ENCODE data around the gene ZBTB43. TPM values are rescaled to one million over a fixed set of nuclear protein-coding genes. Genes with fewer than 3 reads are reported as not detected.

Gene ZBTB43
- total and polyA plus RNA-seq, 2 donors, result 11.2 to 16.8 TPM

- Histone ChIP-seq H3K27ac (ENCODE audit: low read depth) (no peak overlapping the region), H3K4me3 (ENCODE audit: low read depth, low read length) (no peak overlapping the region), H3K4me1 (ENCODE audit: insufficient read depth) (no peaks in the 10 kb centered on the region), H3K36me3 (ENCODE audit: insufficient read depth) (no peaks in the 10 kb centered on the region)
- no peak for DNase-seq (ENCODE audit: extremely low spot score)
- WGBS, result 81% methylated on average over 10 of the region's 10 CpGs
Measured at GRCh38 chr9:126842977-126843799, 38.3 kb downstream of the ZBTB43 start.

GRCh38 chr9:126844085-126844484 lies 39.2 kb downstream of the ZBTB43 start:
- DNase-seq (ENCODE audit: extremely low spot score), result no peak
- no peaks in the 10 kb centered on the region for H3K4me1 ChIP-seq (ENCODE audit: insufficient read depth)
- H3K4me3 ChIP-seq (ENCODE audit: low read depth, low read length), result no peak overlapping the region
- 60% methylated on average over 5 of the region's 5 CpGs for WGBS
- no peaks in the 10 kb centered on the region for H3K36me3 ChIP-seq (ENCODE audit: insufficient read depth)
- H3K27ac ChIP-seq (ENCODE audit: low read depth), result no peak overlapping the region

GRCh38 chr9:126847051-126847450 lies 42.2 kb downstream of the ZBTB43 start:
- Histone ChIP-seq H3K4me1 (ENCODE audit: insufficient read depth) (no peaks in the 10 kb centered on the region), H3K27ac (ENCODE audit: low read depth) (no peak overlapping the region), H3K36me3 (ENCODE audit: insufficient read depth) (no peaks in the 10 kb centered on the region), H3K4me3 (ENCODE audit: low read depth, low read length) (no peak overlapping the region)
- DNase-seq (ENCODE audit: extremely low spot score), result no peak
- WGBS, result 85% methylated on average over 8 of the region's 8 CpGs

GRCh38 chr9:126849591-126850225 lies 44.9 kb downstream of the ZBTB43 start:
- Histone ChIP-seq H3K36me3 (ENCODE audit: insufficient read depth) (no peaks in the 10 kb centered on the region), H3K27ac (ENCODE audit: low read depth) (no peak overlapping the region), H3K4me1 (ENCODE audit: insufficient read depth) (no peaks in the 10 kb centered on the region), H3K4me3 (ENCODE audit: low read depth, low read length) (no peak overlapping the region)
- WGBS, result 73% methylated on average over 8 of the region's 8 CpGs
- no peak for DNase-seq (ENCODE audit: extremely low spot score)

- 72% methylated on average over 6 of the region's 6 CpGs for WGBS
- Histone ChIP-seq H3K27ac (ENCODE audit: low read depth) (no peak overlapping the region), H3K36me3 (ENCODE audit: insufficient read depth) (no peaks in the 10 kb centered on the region), H3K4me1 (ENCODE audit: insufficient read depth) (no peaks in the 10 kb centered on the region), H3K4me3 (ENCODE audit: low read depth, low read length) (no peak overlapping the region)
- DNase-seq (ENCODE audit: extremely low spot score), result no peak
Measured at GRCh38 chr9:126851286-126851880, 46.5 kb downstream of the ZBTB43 start.

- 34% methylated on average over 3 of the region's 3 CpGs for WGBS
- Histone ChIP-seq H3K4me1 (ENCODE audit: insufficient read depth) (no peaks in the 10 kb centered on the region), H3K27ac (ENCODE audit: low read depth) (no peak overlapping the region), H3K36me3 (ENCODE audit: insufficient read depth) (no peaks in the 10 kb centered on the region), H3K4me3 (ENCODE audit: low read depth, low read length) (no peak overlapping the region)
- no peak for DNase-seq (ENCODE audit: extremely low spot score)
Measured at GRCh38 chr9:126852086-126852688, 47.3 kb downstream of the ZBTB43 start.

- Histone ChIP-seq H3K4me3 (ENCODE audit: low read depth, low read length) (no peak overlapping the region), H3K27ac (ENCODE audit: low read depth) (no peak overlapping the region), H3K36me3 (ENCODE audit: insufficient read depth) (no peaks in the 10 kb centered on the region), H3K4me1 (ENCODE audit: insufficient read depth) (no peaks in the 10 kb centered on the region)
- 75% methylated on average over 5 of the region's 5 CpGs for WGBS
- no peak for DNase-seq (ENCODE audit: extremely low spot score)
Measured at GRCh38 chr9:126853667-126854066, 48.8 kb downstream of the ZBTB43 start.

- H3K4me3 ChIP-seq (ENCODE audit: low read depth, low read length), result no peak overlapping the region
- WGBS, result 41% methylated on average over 7 of the region's 7 CpGs
- no peaks in the 10 kb centered on the region for H3K4me1 ChIP-seq (ENCODE audit: insufficient read depth)
- H3K36me3 ChIP-seq (ENCODE audit: insufficient read depth), result no peaks in the 10 kb centered on the region
- no peak overlapping the region for H3K27ac ChIP-seq (ENCODE audit: low read depth)
- no peak for DNase-seq (ENCODE audit: extremely low spot score)
Measured at GRCh38 chr9:126854734-126855133, 49.9 kb downstream of the ZBTB43 start.

- no peak for DNase-seq (ENCODE audit: extremely low spot score)
- Histone ChIP-seq H3K27ac (ENCODE audit: low read depth) (no peak overlapping the region), H3K36me3 (ENCODE audit: insufficient read depth) (no peaks in the 10 kb centered on the region), H3K4me1 (ENCODE audit: insufficient read depth) (no peaks in the 10 kb centered on the region), H3K4me3 (ENCODE audit: low read depth, low read length) (no peak overlapping the region)
- 81% methylated on average over 6 of the region's 6 CpGs for WGBS
Measured at GRCh38 chr9:126856326-126856877, 51.6 kb downstream of the ZBTB43 start.

- no peak overlapping the region for H3K4me3 ChIP-seq (ENCODE audit: low read depth, low read length)
- WGBS, result 43% methylated on average over 8 of the region's 8 CpGs
- H3K4me1 ChIP-seq (ENCODE audit: insufficient read depth), result no peaks in the 10 kb centered on the region
- H3K27ac ChIP-seq (ENCODE audit: low read depth), result no peak overlapping the region
- no peak for DNase-seq (ENCODE audit: extremely low spot score)
- H3K36me3 ChIP-seq (ENCODE audit: insufficient read depth), result no peaks in the 10 kb centered on the region
Measured at GRCh38 chr9:126857261-126857960, 52.6 kb downstream of the ZBTB43 start.

- WGBS, result 91% methylated on average over 2 of the region's 2 CpGs
- Histone ChIP-seq H3K27ac (ENCODE audit: low read depth) (no peak overlapping the region), H3K4me3 (ENCODE audit: low read depth, low read length) (no peak overlapping the region), H3K4me1 (ENCODE audit: insufficient read depth) (peaks cover 2% of the 10 kb centered on the region), H3K36me3 (ENCODE audit: insufficient read depth) (no peaks in the 10 kb centered on the region)
- no peak for DNase-seq (ENCODE audit: extremely low spot score)
Measured at GRCh38 chr9:126859111-126859510, 54.3 kb downstream of the ZBTB43 start.

GRCh38 chr9:126860077-126860756 lies 55.4 kb downstream of the ZBTB43 start, which contains the start of gene ZBTB34:
Gene ZBTB34 (plus strand): TSS chr9:126860639. CDS start chr9:126879400, 18,761 bp downstream.
- peak within 1 kb of the TSS; percentile 99 for H3K4me3 ChIP-seq (ENCODE audit: low read depth, low read length)
- WGBS, result under 1% methylated on average over 66 of the region's 67 CpGs
- DNase-seq (ENCODE audit: extremely low spot score), result no peak

More at GRCh38 chr9:126860077-126860756, 55.4 kb downstream of the ZBTB43 start, which contains the start of gene ZBTB34:
- peak within 1 kb of the TSS; percentile 87 for H3K27ac ChIP-seq (ENCODE audit: low read depth)
- H3K4me1 ChIP-seq (ENCODE audit: insufficient read depth), result peaks cover 2% of the 10 kb centered on the region
- H3K36me3 ChIP-seq (ENCODE audit: insufficient read depth), result no peaks in the 10 kb centered on the region
